Vagina (tissue), 2 donors: Measurements from ENCODE around the gene PLA2G5. TPM values are rescaled to one million over a fixed set of nuclear protein-coding genes. Genes with fewer than 3 reads are reported as not detected.

Experiments used
- DNase-seq, 2 donors: peaks; one replicate each; pipeline ENCODE4 v3.0.0-alpha.2; 2017; ENCODE audit errors: extremely low spot score in 2 of 2
- H3K27ac ChIP-seq: fragments of 200-600 bp; sonication (generic); one replicate; pipeline ENCODE4 v1.5.1; 2019
- H3K27me3 ChIP-seq: fragments of 200-600 bp; sonication (generic); one replicate; pipeline ENCODE4 v1.5.1; 2019
- H3K36me3 ChIP-seq, 2 donors: fragments of 200-600 bp; sonication (generic); one replicate each; pipeline ENCODE4 v1.5.1; 2017 to 2019
- H3K4me1 ChIP-seq: fragments of 200-600 bp; sonication (generic); one replicate; pipeline ENCODE4 v1.5.1; 2019
- H3K4me3 ChIP-seq, 2 donors: fragments of 200-600 bp; sonication (generic); 1 replicate in 1 of 2; 2 replicates in 1 of 2; pipeline ENCODE4 v1.5.1; 2016 to 2019
- H3K9me3 ChIP-seq: fragments of 200-600 bp; sonication (generic); one replicate; pipeline ENCODE4 v1.5.1; 2019
- POLR2A ChIP-seq, 2 donors: fragments of 450-650 bp; IDR thresholded peaks; one replicate each; pipeline ENCODE4 v1.6.1; 2017; ENCODE audit warnings: antibody characterized with exemption in 2 of 2, mild to moderate bottlenecking in 2 of 2, moderate library complexity in 2 of 2
- POLR2AphosphoS5 ChIP-seq, 2 donors: sonication (generic); formaldehyde crosslinking; IDR thresholded peaks; one replicate each; pipeline ENCODE4 v1.9.0; 2017; ENCODE audit warnings: antibody characterized with exemption in 2 of 2, mild to moderate bottlenecking in 2 of 2, low read depth in 1 of 2; ENCODE audit not compliant: insufficient read depth in 1 of 2
- intact Hi-C: fragments of 100-400 bp; cut with DNase I; formaldehyde crosslinking; loops from one replicate; pipeline ENCODE4 v1.15.1; 2023
- total RNA-seq: library from RNA; depleted of rRNA; stranded (reverse); fragments of >200 nt; gene quantifications from one replicate; pipeline ENCODE4 v1.2.3, GENCODE V29; 2016
- TF ChIP-seq, protein P1 (sequence below), 3 experiments: fragments of 450-650 bp in 2 of 3; fragments of 200-600 bp in 1 of 3; sonication (generic) in 1 of 3; IDR thresholded peaks; one replicate each; pipeline ENCODE4 v1.5.1; 2017 to 2019; ENCODE audit warnings: antibody characterized with exemption in 3 of 3, mild to moderate bottlenecking in 2 of 3, moderate library complexity in 2 of 3

PLA2G5 gene
- total RNA-seq, 1 donor from 2014 or later = 2.7 TPM

DNA sequence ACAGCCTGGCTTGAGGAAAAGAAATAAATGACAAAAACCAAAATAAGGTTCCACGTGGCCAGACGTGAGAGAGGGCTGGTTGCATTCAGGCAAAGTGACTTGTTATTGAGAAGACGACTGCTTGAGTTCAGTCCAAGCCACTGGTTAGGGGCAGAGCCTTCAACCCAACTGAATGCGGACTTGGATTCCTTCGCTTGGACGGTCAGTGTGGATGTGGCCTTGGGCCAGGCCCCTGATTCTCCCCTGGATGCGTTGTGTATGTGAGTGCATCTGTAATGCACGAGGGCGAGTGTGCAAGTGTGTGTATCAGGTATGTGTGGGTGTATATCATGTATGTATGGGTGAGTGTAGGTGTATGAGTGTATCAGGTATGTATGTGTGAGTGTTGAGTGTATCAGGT, 71.0 kb downstream of the PLA2G5 start:
- intact Hi-C loops = no loop called here
- no peak for DNase-seq
- no peak overlapping the region for H3K4me3 ChIP-seq
- no peaks in the 10 kb centered on the region for H3K27me3 ChIP-seq
- H3K27ac ChIP-seq = no peak overlapping the region
- TF ChIP-seq POLR2AphosphoS5 (IDR thresholded peaks at IDR 0.05; ENCODE audit: insufficient read depth in 1 of 2, low read depth in 1 of 2) (no peak), POLR2A (IDR thresholded peaks at IDR 0.05) (no peak)
- TF ChIP-seq, protein P1, sequence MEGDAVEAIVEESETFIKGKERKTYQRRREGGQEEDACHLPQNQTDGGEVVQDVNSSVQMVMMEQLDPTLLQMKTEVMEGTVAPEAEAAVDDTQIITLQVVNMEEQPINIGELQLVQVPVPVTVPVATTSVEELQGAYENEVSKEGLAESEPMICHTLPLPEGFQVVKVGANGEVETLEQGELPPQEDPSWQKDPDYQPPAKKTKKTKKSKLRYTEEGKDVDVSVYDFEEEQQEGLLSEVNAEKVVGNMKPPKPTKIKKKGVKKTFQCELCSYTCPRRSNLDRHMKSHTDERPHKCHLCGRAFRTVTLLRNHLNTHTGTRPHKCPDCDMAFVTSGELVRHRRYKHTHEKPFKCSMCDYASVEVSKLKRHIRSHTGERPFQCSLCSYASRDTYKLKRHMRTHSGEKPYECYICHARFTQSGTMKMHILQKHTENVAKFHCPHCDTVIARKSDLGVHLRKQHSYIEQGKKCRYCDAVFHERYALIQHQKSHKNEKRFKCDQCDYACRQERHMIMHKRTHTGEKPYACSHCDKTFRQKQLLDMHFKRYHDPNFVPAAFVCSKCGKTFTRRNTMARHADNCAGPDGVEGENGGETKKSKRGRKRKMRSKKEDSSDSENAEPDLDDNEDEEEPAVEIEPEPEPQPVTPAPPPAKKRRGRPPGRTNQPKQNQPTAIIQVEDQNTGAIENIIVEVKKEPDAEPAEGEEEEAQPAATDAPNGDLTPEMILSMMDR (IDR thresholded peaks at IDR 0.05) = no peak
- H3K36me3 ChIP-seq = no peaks in the 10 kb centered on the region
- no peaks in the 10 kb centered on the region for H3K4me1 ChIP-seq
- H3K9me3 ChIP-seq = no peaks in the 10 kb centered on the region

DNA sequence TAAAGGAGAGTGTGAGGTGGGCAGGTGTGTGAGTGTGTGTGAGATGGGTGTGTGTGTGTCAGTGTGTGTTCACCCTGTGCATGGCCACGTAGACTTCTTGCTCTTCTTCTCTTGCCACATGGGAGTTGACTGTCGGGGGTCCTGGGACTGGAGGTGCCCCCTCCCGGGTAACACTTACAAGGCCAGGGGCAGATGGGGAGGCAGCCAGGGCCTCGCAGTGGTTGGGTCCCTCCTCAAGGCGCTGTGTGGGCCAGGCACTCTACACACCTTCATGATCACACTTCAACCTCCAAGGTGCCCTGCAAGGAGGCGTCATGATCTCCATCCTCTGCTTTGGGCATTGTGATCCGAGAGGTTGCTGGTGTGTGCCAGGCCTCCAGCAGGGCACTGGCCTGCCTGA, 71.5 kb downstream of the PLA2G5 start:
- intact Hi-C loops = no loop called here
- DNase-seq = no peak
- Histone ChIP-seq H3K36me3 (no peaks in the 10 kb centered on the region), H3K4me3 (no peak overlapping the region), H3K27me3 (no peaks in the 10 kb centered on the region), H3K4me1 (no peaks in the 10 kb centered on the region), H3K9me3 (no peaks in the 10 kb centered on the region), H3K27ac (no peak overlapping the region)
- TF ChIP-seq, protein P1 (IDR thresholded peaks at IDR 0.05) = no peak
- TF ChIP-seq POLR2AphosphoS5 (IDR thresholded peaks at IDR 0.05; ENCODE audit: insufficient read depth in 1 of 2, low read depth in 1 of 2) = no peak
- no peak for TF ChIP-seq POLR2A (IDR thresholded peaks at IDR 0.05)

Other genes with a start within 250 kb of the PLA2G5 start
- 4.9 TPM for gene OTUD3, start 187.8 kb upstream of the PLA2G5 start, total RNA-seq
- not detected for gene PLA2G2E, start 146.6 kb upstream of the PLA2G5 start, total RNA-seq
- 515 TPM for gene PLA2G2A, start 90.6 kb upstream of the PLA2G5 start, total RNA-seq
- not detected for gene PLA2G2D, start 49.3 kb downstream of the PLA2G5 start, total RNA-seq
- gene PLA2G2F, start 69.1 kb downstream of the PLA2G5 start, total RNA-seq = not detected
- gene UBXN10, start 115.9 kb downstream of the PLA2G5 start, total RNA-seq = 0.49 TPM
- not detected for gene PLA2G2C, start 116.3 kb downstream of the PLA2G5 start, total RNA-seq
- not detected for gene VWA5B1, start 220.7 kb downstream of the PLA2G5 start, total RNA-seq